IMR-90 (cell line): ENCODE results near the gene S100A16.

Experiments
- BHLHE40 ChIP-seq: fragments of 150-350 bp; IDR thresholded peaks from 2 replicates; pipeline ENCODE4 v1.6.1; 2016; ENCODE audit warnings: mild to moderate bottlenecking, low read depth, low read length
- CEBPB ChIP-seq: IDR thresholded peaks from 2 replicates; pipeline ENCODE4 v1.6.1; 2012; ENCODE audit warnings: low read depth, low read length, improper control_type of control experiment
- CTCF ChIP-seq: conservative IDR thresholded peaks from 2 replicates; pipeline ENCODE4 v1.5.1; 2012; ENCODE audit warnings: mild to moderate bottlenecking, low read depth, low read length, improper control_type of control experiment
- FOS ChIP-seq: fragments of 150-350 bp; IDR thresholded peaks from 2 replicates; pipeline ENCODE4 v1.6.1; 2016; ENCODE audit warnings: low read depth, low read length
- MAZ ChIP-seq: IDR thresholded peaks from 2 replicates; pipeline ENCODE4 v1.6.1; 2012; ENCODE audit warnings: low read depth, mild to moderate bottlenecking, low read length, improper control_type of control experiment, moderate library complexity, borderline replicate concordance
- NFE2L2 ChIP-seq: fragments of 150-350 bp; IDR thresholded peaks from 2 replicates; pipeline ENCODE4 v1.6.1; 2016; ENCODE audit warnings: low read depth, mild to moderate bottlenecking, low read length
- POLR2A ChIP-seq: IDR thresholded peaks from 2 replicates; pipeline ENCODE4 v1.6.1; 2012; ENCODE audit warnings: mild to moderate bottlenecking, low read depth, low read length
- RFX5 ChIP-seq: IDR thresholded peaks from 2 replicates; pipeline ENCODE4 v1.8.0; 2012; ENCODE audit warnings: low read depth, mild to moderate bottlenecking, low read length, moderate library complexity
- USF2 ChIP-seq: fragments of 150-350 bp; IDR thresholded peaks from 2 replicates; pipeline ENCODE4 v1.6.1; 2017; ENCODE audit warnings: mild to moderate bottlenecking, antibody characterized with exemption, low read length, low read depth

DNA sequence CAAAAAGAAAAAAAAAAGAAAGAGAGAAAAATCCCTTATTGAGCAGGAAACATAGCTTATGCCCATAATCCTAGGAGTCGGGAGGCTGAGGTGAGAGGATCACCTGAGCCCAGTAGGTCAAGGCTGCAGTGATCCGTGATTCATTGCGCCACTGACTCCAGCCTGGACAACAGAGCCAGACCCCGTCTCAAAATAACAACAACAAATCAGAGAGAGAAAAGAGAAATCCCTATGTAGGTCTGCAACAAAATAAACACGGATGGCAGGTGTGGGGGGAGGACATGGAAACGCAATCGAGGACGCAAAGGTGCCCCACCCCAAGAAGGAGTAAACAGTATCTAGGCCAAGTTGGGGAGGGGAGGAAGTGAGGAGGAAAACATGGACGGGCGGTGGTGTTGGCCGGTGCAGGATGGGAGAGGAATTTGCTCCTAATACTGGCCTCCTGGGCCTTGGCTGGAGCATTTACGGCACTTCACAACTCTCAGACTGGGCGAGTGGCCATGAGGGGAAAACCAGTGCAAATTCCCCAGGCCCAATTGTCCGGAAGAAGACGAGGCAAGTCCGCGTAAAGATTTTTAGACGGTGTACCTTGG is 20.3 kb upstream of the S100A16 start:
- TF ChIP-seq POLR2A (no peak), USF2 (no peak), CTCF (no peak), FOS (no peak), NFE2L2 (no peak), MAZ (no peak), BHLHE40 (no peak), RFX5 (no peak), CEBPB (no peak)
